NT2/D1 (cell line): ENCODE results near the gene DLL1.

ENCODE experiments used
- SUZ12 ChIP-seq: IDR thresholded peaks from 2 replicates; pipeline ENCODE4 v1.6.1; 2011; ENCODE audit not compliant: insufficient read length, insufficient read depth; ENCODE audit errors: extremely low read depth
- YY1 ChIP-seq: IDR thresholded peaks from 2 replicates; pipeline ENCODE4 v1.6.1; 2011; ENCODE audit not compliant: insufficient read length, insufficient read depth

DNA sequence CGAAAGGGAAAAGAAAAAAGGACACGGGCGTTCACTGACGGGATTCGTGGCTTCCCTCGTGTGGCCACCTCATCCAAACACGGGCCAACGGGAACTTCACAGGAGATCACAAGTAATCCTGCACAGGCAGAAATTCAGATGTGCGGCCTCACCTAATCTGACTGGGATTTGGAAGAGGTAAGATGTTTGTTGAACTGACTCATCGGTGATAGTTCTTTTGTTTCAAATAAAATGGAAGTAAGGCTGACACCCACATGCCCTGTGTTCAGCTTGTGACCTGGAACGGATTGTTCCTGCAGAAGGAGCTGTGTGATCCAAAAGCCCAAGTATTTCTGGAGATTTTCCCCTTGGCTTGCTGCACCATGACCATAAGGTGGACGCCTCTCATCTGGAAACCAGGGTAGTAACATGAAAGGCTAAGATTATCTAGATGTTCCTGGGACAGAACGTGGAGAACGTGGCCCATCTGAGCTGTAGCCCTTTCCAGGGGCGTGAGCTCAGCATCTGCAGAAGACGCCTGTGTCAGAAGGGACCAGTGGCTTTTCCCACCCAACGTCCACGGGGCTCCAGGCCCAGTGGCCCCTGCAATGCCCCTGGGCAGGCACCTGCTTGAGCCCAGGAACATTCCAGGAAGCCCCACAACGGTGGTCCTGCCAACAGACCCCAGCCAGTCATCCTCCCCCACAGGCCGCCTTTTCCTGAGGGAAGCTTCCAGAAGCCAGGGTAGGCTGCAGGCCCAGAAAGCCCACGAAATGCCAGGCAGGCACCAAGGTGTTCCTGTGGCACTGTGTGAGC is 39.7 kb downstream of the DLL1 start:
- TF ChIP-seq YY1 = no peak
- no peak for TF ChIP-seq SUZ12
